Fibroblast of pulmonary artery (primary cell): ENCODE data around the gene SEC23A.

ENCODE experiments used
- DNase-seq: peaks from one replicate; pipeline ENCODE4 v3.0.0-alpha.2; 2010; ENCODE audit warnings: low read depth
- H3K4me3 ChIP-seq: replicated peaks from 2 replicates; pipeline ENCODE4 v1.5.1; 2011; ENCODE audit warnings: low read depth, mild to moderate bottlenecking, control low read depth, low read length, moderate library complexity
- CTCF ChIP-seq: IDR thresholded peaks from 2 replicates; pipeline ENCODE4 v1.5.1; 2011; ENCODE audit warnings: mild to moderate bottlenecking, control low read depth, low read length, inconsistent platforms; ENCODE audit errors: missing control alignments

SEC23A gene

DNA sequence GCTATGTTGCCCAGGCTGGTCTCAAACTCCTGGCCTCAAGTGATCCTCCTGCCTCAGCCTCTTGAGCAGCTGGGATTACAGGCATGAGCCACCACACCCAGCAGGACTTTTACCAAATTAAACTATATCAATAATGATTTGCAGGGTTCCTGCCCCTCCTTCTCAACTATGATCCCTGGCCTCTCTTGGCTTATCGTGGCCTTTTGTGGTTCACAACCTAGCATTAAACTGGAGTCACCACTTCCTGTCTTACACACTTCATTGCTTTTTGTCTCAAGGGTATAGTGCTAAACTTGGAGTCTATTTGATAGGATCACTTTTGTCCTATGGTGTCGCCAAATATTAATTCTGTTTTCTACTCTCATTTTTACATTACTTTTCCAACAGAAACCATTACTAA is 64.5 kb downstream of the SEC23A start:
- no peak for TF ChIP-seq CTCF
- DNase-seq = no peak
- no peak overlapping the region for H3K4me3 ChIP-seq

GRCh38 chr14:39036760-39037159 is 66.3 kb downstream of the SEC23A start:
- no peak overlapping the region for H3K4me3 ChIP-seq
- TF ChIP-seq CTCF = no peak
- DNase-seq = no peak

DNA sequence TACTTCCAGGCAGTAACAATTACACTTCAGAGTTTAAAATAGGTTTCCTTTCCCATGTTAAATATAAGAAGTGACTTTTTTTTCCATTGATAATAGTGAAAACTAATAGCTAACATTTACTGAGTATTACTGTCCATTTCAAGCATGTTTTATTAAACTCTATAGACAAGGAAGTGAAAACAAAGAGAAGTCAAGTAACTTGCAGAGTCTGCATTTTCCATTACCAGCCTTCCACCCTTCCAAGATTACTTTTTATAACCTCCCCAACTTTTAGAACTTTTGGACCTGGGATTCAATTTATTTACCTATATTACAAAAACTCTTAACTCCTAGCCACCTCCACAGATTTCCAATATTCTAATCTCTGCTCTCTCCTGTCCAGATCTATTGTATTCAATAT is 67.7 kb downstream of the SEC23A start:
- H3K4me3 ChIP-seq = no peak overlapping the region
- DNase-seq = no peak
- TF ChIP-seq CTCF = no peak

- no peak overlapping the region for H3K4me3 ChIP-seq
- DNase-seq = peak; percentile 46
- TF ChIP-seq CTCF = peak; percentile 55
Measured at GRCh38 chr14:39034481-39035296, 68.3 kb downstream of the SEC23A start.

DNA sequence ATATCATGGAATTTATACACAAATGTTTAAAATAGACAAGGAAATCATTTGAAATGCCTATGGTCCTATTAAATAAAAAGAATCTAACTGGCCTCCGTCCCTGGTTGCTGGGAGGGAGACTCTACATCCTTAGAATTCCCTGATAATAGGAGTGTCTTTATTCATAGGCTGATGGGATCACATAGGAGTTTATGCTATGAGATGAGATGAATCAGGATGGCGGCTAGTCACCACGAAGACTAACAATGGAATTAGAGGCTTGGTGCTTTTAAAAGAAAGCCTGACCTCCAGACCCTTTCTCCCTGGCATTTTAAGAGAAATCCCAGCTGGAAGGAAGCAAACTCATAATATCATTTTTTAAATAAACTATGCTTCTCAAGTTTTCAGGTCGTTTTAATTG is 69.7 kb downstream of the SEC23A start:
- H3K4me3 ChIP-seq = no peak overlapping the region
- DNase-seq = no peak
- TF ChIP-seq CTCF = no peak

- TF ChIP-seq CTCF = no peak
- no peak overlapping the region for H3K4me3 ChIP-seq
- no peak for DNase-seq
Measured at GRCh38 chr14:39030209-39030608, 72.8 kb downstream of the SEC23A start.

DNA sequence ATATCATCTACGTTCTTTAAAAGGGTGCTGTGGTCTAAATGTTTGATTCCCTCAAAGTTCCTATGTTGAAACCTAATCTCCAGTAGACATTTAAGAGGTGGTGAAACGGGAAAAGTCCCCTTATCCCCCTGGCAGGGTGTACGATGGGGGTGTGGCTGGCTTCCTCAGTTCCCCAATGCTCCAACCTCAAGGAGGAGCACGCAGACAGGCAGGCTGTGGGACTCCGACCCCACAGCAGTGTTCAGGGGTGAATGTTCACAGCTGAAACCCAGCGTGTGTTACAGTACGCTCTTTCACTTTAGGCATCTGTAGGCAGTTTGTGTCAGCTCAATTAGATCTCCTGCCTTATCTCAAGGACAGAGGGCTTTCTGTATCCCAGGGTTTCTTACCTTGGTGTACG is 73.2 kb downstream of the SEC23A start:
- DNase-seq = no peak
- H3K4me3 ChIP-seq = no peak overlapping the region
- TF ChIP-seq CTCF = no peak
